GM12878 (cell line): ENCODE measurements around the gene LAD1. TPM values are rescaled to one million over a fixed set of nuclear protein-coding genes. Genes with fewer than 3 reads are reported as not detected.
A peak's percentile ranks its signal among the peaks of the same experiment; 100 is the strongest.

Experiments
- ATF2 ChIP-seq: IDR thresholded peaks from 2 replicates; pipeline ENCODE4 v1.6.1; 2012; ENCODE audit warnings: low read length, inconsistent platforms
- CBX3 ChIP-seq: fragments of 200-600 bp; sonication (generic); IDR thresholded peaks from 2 replicates; pipeline ENCODE4 v1.6.1; 2016; ENCODE audit warnings: low read depth, borderline replicate concordance
- CHD2 ChIP-seq: IDR thresholded peaks from 2 replicates; pipeline ENCODE4 v1.6.1; 2011; ENCODE audit warnings: low read depth, low read length, improper control_type of control experiment, borderline replicate concordance
- DPF2 ChIP-seq: fragments of 450-650 bp; IDR thresholded peaks from 2 replicates; pipeline ENCODE4 v1.6.1; 2017; ENCODE audit warnings: mild to moderate bottlenecking
- EED ChIP-seq: sonication (generic); IDR thresholded peaks from 2 replicates; pipeline ENCODE4 v1.6.1; 2016; ENCODE audit warnings: antibody characterized with exemption, low read depth
- EZH2 ChIP-seq: IDR thresholded peaks from 2 replicates; pipeline ENCODE4 v1.6.1; 2012; ENCODE audit warnings: low read depth, mild to moderate bottlenecking, control low read depth, inconsistent platforms, low read length, borderline replicate concordance; ENCODE audit not compliant: control insufficient read depth
- FOXK2 ChIP-seq: fragments of 450-650 bp; IDR thresholded peaks from 2 replicates; pipeline ENCODE4 v1.6.1; 2017; ENCODE audit warnings: mild to moderate bottlenecking, moderate library complexity
- FOXM1 ChIP-seq: IDR thresholded peaks from 2 replicates; pipeline ENCODE4 v1.6.1; 2012; ENCODE audit warnings: low read depth, mild to moderate bottlenecking, inconsistent platforms, low read length, moderate library complexity
- MEF2B ChIP-seq: fragments of 450-650 bp; IDR thresholded peaks from 2 replicates; pipeline ENCODE4 v1.6.1; 2018; ENCODE audit warnings: mild to moderate bottlenecking, moderate library complexity; ENCODE audit not compliant: partially characterized antibody, poor library complexity, severe bottlenecking
- MTA3 ChIP-seq: IDR thresholded peaks from 2 replicates; pipeline ENCODE4 v1.6.1; 2012; ENCODE audit warnings: low read length, inconsistent platforms, borderline replicate concordance
- NBN ChIP-seq: fragments of 450-650 bp; IDR thresholded peaks from 2 replicates; pipeline ENCODE4 v1.6.1; 2016
- NFIC ChIP-seq: IDR thresholded peaks from 2 replicates; pipeline ENCODE4 v1.6.1; 2012; ENCODE audit warnings: low read depth, mild to moderate bottlenecking, inconsistent platforms, low read length, moderate library complexity
- NFYB ChIP-seq: IDR thresholded peaks from 2 replicates; pipeline ENCODE4 v1.6.1; 2011; ENCODE audit warnings: low read depth, mild to moderate bottlenecking, low read length, improper control_type of control experiment, moderate library complexity; ENCODE audit not compliant: insufficient read depth
- NR2C1 ChIP-seq: fragments of 450-650 bp; IDR thresholded peaks from 2 replicates; pipeline ENCODE4 v1.6.1; 2017; ENCODE audit warnings: antibody characterized with exemption, mild to moderate bottlenecking, moderate library complexity
- NR2F1 ChIP-seq: fragments of 450-650 bp; conservative IDR thresholded peaks from 2 replicates; pipeline ENCODE4 v1.6.1; 2017; ENCODE audit warnings: mild to moderate bottlenecking
- RAD51 ChIP-seq: fragments of 450-650 bp; IDR thresholded peaks from 2 replicates; pipeline ENCODE4 v1.6.1; 2016; ENCODE audit warnings: moderate library complexity, mild to moderate bottlenecking, inconsistent platforms
- REST ChIP-seq: IDR thresholded peaks from 2 replicates; pipeline ENCODE4 v1.6.1; 2012; ENCODE audit warnings: mild to moderate bottlenecking, low read depth, low read length
- STAT1 ChIP-seq: fragments of 450-650 bp; conservative IDR thresholded peaks from 2 replicates; pipeline ENCODE4 v1.6.1; 2014; ENCODE audit warnings: antibody characterized with exemption, mild to moderate bottlenecking
- SUPT20H ChIP-seq: IDR thresholded peaks from 2 replicates; pipeline ENCODE4 v1.6.1; 2011; ENCODE audit warnings: low read depth, mild to moderate bottlenecking, low read length, moderate library complexity, borderline replicate concordance; ENCODE audit not compliant: control insufficient read depth
- SUZ12 ChIP-seq: fragments of 200-600 bp; sonication (generic); IDR thresholded peaks from one replicate; pipeline ENCODE4 v1.6.1; 2018; ENCODE audit warnings: antibody characterized with exemption, mild to moderate bottlenecking; ENCODE audit not compliant: unreplicated experiment
- TCF7 ChIP-seq: IDR thresholded peaks from 2 replicates; pipeline ENCODE4 v1.6.1; 2014; ENCODE audit warnings: antibody characterized with exemption, borderline replicate concordance
- USF1 ChIP-seq: IDR thresholded peaks from 2 replicates; pipeline ENCODE4 v1.6.1; 2011; ENCODE audit warnings: borderline replicate concordance, low read depth, mild to moderate bottlenecking, moderate library complexity, mixed read lengths, low read length; ENCODE audit not compliant: insufficient read depth; ENCODE audit errors: extremely low read length
- YBX1 ChIP-seq: fragments of 450-650 bp; IDR thresholded peaks from 2 replicates; pipeline ENCODE4 v1.6.1; 2016; ENCODE audit warnings: antibody characterized with exemption
- ZBTB11 ChIP-seq: fragments of 450-650 bp; formaldehyde crosslinking; IDR thresholded peaks from 2 replicates; pipeline ENCODE4 v1.5.0; 2022; ENCODE audit warnings: mild to moderate bottlenecking, missing genetic modification characterization
- polyA plus RNA-seq, 11 experiments: library from polyadenylated mRNA; depleted of rRNA in 4 of 11; unstranded in 6 of 11; stranded (reverse) in 5 of 11; fragments of >200 nt; fragmentation: Nextera tagmentation in 4 of 11; fragmentation: Illumina TruSeq in 1 of 11; extraction: Ambion mirVana in 4 of 11; extraction: Trizol in 1 of 11; gene quantifications; 1 replicate in 1 of 11; 2 replicates in 10 of 11; pipeline versions ENCODE4 v1.2.1 to v1.2.3, GENCODE V29; 2011 to 2016; ENCODE audit warnings: inconsistent platforms in 2 of 11, missing spikeins in 2 of 11, low read depth in 1 of 11
- total RNA-seq, 4 experiments: library from RNA; depleted of rRNA in 3 of 4; stranded (reverse); fragments of >200 nt in 3 of 4; fragmentation: Illumina TruSeq in 1 of 4; extraction: Trizol in 1 of 4; gene quantifications; 2 replicates each; pipeline versions ENCODE4 v1.2.1 to v1.2.3, GENCODE V29; 2013 to 2021

LAD1 gene
- total and polyA plus RNA-seq, 10 of the 15 experiments (the other 5 are each of a cell fraction or from before 2014, with no cell fraction given): 0.05 to 0.48 (median 0.32) TPM; not detected in 3

- TF ChIP-seq NR2F1 (peak; percentile 77), REST (no peak), YBX1 (no peak), NBN (0 out of 2 replicates have a peak, but pooled peaks have one; percentile 15), MTA3 (no peak), NR2C1 (0 out of 2 replicates have a peak, but pooled peaks have one; percentile 6), FOXK2 (no peak), USF1 (no peak), SUZ12 (no peak), STAT1 (no peak), EZH2 (no peak), RAD51 (no peak), ZBTB11 (no peak), CBX3 (no peak), NFYB (no peak), SUPT20H (no peak), NFIC (no peak), ATF2 (no peak), EED (no peak), DPF2 (peak; percentile 94), CHD2 (no peak), MEF2B (no peak), TCF7 (no peak), FOXM1 (no peak)
These were observed 6.3 kb upstream of the LAD1 start (continued) for GRCh38 chr1:201405484-201405831.
